HG02623 (cell line): ENCODE data around the gene MED13L.

Source experiments
- ATAC-seq: cut with Tn5 transposase; IDR thresholded peaks from one replicate; pipeline ENCODE4 v1.9.1; 2021; ENCODE audit warnings: moderate library complexity; ENCODE audit not compliant: unreplicated experiment

MED13L gene

DNA sequence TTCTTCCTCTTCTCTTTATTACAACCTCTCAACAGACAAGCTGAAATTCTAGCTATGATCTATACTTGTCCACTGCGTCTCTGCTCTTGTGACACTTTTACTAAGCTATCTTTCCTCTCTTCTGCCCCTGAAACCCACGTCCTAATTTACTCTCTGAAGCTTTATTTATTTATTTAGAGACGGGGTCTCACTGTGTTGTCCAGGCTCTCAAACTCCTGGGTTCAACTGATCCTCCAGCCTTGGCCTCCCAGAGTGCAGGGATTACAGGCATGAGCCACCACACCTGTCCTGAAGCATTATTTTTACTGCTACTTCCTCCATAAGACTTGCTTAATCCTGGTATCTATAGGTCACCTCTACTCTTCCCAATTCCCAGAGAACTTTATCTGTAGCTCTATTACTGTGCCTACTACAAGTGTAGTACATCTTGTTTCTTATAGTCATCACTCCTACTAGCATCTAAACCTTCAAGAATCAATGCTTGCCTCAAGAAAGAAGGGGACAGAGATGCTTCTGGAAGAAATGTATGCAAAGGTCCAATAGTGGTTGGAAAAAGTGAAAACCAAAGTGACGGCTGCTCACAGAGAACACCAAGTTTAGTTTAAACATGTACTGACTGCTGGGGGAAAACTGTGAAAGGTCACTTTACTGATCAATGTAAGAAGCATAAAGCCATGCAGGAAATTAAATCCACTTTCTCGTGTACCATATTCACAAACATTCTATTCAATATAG, 61.3 kb downstream of the MED13L start:
- no peak for ATAC-seq

DNA sequence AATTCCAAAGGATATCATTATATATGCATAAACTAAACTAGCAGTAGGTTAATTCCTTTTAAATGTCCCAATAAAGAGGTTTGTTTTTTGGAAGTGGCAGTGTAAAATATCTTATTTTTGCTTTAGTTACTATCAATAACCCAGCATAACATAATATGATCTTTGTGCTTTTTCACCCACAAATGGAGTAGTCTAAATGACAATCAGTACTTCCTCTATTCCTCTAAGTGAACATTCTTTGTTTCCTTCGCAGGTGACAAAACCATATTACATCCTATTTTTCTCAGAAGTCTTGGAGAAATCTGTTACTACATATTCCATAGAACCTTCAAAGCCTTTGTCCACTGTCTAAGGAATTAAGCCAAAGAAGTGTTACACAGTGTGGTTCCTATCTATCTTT, 62.5 kb downstream of the MED13L start:
- ATAC-seq, result no peak

DNA sequence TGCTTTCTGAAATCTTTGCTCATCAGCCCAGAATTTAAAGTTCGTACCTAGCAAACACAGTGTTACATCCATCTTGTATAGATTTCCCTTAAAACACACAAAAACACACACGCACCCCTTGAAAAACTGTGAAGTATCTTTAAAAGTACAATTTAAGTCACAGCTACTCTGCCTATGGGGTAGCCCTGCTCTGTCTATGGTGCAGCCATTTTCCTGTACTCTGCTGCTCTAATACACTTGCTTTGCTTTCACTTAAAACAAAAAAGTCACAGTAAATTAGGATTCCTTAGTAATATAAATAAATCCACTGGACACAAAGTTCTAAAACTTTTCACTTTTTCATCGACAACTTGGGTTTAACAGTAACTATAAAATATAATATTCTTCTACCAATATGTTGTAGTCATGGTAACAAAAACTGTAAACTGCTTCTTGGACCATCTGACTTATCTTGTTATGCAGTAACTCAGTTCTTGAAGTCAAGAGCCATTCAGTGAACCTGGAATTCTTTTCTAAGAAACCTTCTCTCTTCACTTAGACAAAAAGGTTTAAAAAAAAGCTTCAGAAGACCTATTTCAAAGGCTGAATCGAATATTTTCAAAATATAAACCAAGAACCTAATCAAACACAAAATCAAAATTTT, 63.5 kb downstream of the MED13L start:
- ATAC-seq, result no peak

DNA sequence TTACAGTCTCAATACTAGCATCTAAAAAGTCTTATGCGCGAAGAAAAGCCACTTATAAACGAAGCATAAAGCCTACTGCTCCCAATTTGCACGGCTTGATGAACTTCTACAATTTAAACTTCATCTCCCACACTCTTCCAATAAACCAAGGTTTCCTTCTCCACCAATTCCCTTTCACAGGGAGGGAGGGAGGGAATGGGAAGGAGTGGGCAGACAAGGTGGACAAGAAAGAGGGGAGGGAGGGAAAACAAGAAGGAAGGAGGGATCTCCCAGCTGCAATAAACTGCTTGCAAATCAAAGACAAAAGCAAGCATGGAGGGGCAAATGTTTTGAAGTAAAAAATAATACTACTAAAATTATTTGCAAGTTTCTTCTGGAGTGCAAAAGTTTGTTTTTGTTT, 64.5 kb downstream of the MED13L start:
- ATAC-seq, result no peak

DNA sequence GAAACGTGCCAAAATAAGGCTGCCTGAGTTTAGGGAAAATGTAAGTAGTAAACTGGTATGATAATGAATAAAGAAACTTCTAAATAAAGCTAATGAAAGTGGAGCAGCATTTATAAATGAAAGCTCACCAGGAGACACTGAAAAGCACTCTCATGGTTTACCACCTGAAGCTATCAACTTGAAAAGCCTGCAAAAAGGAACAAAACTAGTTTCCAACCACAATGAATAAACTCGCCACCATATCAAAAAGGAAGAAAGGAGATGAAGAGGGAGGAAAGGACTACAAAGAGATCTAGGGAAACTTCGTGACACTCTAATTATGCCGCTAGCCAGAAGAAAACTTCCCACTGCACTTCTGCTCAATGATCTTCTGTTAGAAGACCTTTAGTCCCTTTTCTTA, 66.7 kb downstream of the MED13L start:
- ATAC-seq, result no peak

DNA sequence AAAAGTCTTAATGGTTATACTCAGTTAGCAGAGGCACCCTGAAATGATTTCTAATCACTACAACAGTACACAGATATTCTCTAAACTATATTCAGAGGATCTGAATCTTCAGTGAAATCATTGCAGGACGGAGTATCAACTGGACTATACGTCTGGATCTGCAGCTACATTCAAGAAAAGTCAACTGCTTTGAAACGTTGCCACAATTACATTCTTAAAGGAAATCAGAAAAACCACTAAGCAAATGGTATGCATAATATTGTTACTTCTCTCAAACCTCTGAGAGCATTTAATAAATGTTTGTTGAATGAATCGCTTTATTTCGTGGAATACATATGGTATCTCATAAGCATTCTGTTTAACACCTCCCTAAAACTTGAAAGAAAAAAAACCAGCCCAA, 67.4 kb downstream of the MED13L start:
- no peak for ATAC-seq

DNA sequence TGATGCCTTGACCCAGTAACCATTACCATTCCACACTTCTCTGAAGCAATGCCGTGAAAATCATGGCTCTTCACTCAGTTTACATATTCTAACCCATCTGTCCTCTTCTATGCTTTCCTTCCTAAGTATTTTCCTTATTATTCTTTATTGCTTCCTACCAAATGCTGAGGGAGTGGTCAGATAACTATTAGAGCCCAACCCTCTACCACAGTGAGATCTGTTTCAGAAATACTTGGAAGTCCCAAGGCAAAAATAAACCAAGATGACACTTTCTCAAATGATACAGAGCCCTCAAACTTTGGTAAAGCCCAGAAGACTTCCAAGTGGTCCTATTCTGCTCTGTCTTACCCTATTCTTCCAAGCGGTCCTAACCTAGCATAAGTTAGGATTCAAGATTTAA, 68.0 kb downstream of the MED13L start:
- no peak for ATAC-seq

DNA sequence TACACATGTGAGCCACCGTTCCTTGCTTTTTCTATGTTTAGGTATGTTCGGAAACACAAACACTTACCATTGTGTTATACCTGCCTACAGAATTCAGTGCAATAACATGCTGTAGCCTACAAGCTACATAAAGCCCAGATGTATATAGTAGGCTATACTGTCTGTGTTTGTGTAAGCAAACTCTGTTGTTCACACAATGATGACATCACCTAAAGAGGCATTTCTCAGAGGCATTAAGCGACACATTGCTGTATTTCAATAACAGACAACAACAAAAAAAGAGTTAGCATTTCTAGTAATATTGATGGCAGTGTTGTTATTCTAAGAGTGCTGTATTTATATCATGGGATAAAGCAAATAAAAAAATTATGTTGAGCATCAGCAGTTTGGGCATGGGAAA, 70.2 kb downstream of the MED13L start:
- ATAC-seq, result no peak

DNA sequence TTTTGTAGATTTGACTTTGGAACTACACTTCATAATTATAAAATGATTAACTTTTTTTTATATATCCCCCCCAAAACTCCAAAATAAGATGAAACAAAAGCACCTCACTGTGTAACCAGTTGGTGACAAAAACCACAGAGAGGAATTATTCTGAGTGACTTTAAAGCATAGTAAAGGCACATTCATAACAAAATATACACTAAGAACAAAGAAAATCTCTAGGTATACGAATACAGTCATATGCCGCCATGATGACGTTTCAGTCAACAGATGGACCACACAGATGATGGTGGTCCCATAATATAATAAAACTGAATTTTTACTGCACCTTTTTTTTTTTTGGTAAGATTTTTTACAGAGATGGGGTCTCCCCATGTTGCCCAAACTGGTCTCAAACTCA, 70.7 kb downstream of the MED13L start:
- no peak for ATAC-seq

DNA sequence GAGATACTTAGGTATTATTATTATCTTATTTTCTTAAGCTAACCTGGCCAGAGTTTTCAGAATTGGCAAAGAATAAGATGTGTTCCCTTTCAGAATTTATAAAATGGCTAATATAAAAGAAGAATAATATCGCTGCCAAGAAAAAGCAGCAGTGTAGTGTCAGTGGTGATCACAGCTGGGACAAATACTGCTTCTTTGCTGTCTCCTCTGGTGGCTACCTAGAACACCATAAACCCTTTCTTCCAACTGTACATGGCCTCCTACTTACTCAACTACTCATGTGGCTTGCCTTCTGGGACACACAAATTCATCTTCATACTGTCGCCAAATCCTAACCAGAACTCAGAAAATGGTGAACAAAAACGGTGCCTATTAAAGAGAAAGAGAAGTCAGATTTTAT, 72.7 kb downstream of the MED13L start:
- no peak for ATAC-seq

DNA sequence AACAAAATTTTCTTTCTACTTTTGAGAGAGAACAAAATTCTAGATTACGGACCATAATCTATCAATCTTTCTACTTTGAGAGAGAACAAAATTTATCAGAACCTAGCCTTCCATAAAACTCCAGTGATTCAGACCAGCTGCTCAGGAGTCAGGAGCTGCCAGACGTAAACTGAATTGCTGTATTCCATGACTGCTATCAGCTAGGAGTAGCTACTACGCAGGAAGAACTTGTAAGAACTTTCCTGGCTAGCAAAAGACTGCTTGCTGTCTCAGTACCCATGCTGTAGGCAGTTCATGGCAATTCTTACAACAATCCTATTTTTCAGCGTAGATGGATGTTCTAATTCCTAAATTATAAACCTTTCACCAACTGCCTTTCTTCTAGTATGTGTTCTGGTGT, 73.3 kb downstream of the MED13L start:
- ATAC-seq, result no peak

DNA sequence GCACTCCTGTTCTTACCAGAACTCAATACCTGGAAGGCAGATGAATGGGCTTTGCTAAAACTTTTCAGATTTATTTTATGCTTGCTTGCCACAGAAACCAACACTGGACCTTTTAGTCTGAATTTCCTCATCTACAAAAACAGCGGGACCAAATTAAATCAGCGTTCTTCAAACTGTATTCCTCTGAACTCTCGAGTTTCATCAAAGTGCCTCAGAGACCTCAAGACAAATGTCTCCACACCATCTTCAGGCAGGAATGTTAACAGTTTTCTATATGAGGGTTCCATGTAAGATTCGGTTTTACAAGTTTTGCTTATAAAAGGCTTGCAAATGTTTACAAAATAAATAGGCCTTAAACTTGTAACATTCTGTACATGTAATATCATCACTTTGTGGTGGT, 74.6 kb downstream of the MED13L start:
- ATAC-seq, result no peak

DNA sequence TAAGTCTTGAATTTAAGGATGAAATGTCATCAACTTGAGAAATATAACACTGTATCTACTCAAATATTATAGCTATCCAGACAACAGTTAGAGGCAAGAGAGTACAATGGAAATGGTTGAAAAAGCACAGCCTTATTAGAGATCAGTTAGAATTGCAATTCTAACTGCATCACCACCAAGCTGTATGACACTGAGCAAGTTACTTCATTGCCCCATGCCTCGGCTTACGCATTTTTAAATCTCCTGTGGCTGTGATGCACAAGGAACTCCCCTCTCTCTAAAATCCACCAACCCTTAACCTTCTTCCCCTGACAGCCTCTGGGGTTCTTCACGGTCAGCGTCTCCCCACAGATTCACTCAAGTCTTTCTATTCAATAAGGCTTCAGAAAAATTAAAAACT, 75.1 kb downstream of the MED13L start:
- no peak for ATAC-seq

DNA sequence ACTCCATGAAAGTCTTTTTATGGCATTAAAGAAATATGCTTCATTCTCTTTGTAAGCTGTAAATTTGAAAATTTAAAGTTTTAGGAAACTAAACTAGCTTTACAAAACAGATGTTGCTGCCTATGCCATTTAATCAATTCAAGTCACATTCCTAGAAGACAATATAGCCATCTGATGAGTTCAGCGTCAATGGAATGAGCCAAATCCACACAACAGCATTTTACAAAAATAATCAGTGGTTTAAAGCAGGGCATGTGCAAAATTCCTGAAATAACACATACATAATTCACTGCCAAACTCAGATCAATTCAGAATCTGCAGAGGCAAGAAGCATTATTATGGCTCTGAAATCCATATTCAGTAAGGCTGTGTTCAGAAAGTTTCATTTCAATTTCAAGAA, 75.6 kb downstream of the MED13L start:
- ATAC-seq, result no peak

DNA sequence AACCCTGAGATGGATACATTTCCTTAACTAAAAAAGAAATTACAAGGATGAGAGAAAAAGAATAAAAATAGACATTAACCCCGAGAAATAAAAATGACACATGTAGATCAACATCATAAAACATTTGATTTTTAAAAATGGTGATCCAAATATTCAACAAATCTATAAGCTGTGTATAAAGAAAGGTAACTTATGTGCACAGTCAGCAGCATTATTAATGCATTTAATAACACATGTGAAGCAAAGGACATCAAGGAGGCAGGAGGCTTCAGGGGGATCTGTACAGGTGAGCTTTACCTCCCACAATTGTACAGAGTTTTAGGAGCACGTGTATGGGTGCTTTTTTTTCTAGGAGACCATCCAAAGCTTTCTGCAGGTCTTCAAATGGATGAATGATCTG, 76.1 kb downstream of the MED13L start:
- ATAC-seq, result no peak

DNA sequence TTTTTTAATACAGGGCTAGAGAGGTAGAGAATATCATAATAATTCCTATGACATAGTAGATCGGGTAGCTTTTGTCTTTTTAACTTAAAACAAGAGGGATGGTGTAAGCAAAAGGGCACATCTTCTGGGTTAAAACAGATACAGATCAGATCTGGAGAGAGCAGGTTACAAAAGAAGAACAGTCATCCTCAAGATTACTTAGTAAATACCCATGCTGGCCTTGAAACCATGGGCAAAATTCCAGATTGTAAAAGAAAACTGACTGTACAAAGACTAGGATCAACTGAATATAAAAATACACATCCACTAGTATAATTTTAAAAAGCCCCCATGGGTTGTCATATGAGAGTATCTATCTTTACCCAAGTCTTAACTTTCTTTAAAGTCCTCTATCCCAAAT, 76.7 kb downstream of the MED13L start:
- no peak for ATAC-seq

DNA sequence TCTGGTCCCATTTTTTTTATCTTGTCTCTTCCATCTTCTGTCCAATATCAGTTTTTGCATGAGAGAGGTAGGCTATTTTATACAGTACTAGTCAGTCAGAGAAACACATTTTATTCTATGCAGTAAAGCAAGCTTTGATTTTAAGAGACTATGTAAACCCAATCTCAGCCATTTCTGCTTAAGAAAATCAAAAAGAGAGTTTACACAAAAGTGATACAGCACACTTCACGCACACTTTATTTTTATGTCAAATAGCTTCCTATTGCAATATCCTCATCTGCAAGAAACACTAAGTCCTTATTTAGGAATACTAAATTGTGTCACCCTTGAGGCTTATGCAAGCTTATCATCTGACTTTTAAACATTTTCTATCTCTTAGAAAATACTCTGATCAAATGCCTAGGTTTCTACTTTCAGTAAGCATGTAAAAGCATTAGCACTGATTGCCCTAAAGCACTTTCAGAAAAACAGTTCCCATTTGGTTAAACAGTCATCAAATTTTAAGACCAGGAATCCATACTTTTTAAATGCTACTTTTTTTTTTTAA, 78.3 kb downstream of the MED13L start:
- no peak for ATAC-seq

DNA sequence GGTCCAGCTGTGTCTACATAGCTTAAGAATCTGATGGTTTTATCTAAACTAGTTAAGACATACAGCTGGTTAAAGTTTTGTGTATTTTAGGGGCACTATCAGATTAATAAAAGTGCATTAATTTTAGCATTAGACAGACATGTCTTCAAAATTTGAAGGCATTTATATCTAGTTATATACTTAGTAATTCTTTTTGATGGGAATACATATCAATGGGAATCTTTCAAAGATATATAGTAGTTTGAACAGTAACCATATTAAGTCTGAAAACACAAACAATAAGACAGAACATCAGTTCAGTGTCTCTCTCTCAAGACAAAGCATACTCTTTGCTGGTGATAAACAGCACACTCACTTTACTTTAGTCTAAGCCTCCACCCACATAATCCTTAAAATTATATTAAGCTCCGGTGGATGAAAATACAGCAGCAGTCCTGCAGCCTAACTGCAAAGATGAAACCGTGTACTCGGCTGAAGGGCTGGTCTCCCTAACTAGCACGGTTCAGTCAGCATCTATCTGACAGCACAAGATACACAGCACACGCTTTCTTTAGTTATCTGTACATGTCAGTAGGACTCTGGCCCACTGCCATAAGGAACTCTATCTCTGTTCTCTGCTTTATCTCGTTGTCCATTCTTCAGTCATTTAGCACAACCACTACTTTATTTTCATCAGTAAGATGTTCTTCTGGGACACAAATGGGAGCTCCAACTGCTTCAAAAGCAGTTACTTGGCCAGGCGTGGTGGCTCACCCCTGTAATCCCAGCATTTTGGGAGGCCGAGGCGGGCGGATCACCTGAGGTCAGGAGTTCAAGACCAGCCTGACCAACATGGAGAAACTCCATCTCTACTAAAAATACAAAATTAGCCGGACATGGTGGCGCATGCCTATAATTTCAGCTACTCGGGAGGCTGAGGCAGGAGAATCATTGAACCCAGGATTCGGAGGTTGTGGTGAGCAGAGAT, 80.5 kb downstream of the MED13L start:
- no peak for ATAC-seq

DNA sequence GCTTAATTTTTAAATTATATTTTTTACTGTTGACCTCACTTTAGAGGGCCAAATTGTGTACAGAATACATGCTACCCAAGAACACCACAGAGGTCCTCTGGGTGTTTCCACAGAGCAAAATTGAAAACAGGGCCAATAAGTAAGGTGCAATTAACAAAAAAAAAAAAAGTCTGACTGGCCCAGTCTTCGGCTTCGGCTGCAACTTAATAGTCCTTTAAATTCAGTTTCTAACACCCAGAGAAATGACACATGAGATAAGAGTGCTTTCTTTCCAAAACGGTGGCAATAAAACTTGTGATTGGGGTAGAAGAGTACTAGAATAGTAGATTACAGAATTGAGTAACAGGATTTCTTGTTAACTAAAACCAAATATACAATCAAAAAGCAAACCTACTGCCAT, 81.3 kb downstream of the MED13L start:
- ATAC-seq, result no peak

DNA sequence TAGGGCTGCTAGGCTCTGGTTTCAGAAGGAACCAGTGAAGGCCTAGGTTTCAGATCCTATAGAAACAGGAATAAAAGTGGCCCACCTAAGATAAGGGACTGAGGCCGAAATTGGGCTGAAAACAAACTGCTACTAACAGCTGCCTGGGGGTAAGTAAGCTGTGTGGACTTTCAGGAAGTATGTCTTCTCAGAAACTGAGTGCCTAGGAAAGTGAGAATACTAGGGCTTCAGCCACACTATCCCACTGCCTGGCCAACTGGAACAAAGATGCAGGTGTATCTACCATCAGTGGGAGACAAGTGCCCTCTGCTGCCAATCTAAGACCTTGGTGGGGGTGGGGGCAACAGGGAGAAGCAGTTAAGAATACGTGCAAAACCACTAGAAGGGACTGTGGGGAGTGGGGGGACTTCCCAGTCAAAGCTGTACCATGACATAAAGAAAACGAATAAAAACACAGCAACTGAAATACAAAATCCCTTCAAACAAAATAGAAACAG, 82.5 kb downstream of the MED13L start:
- ATAC-seq, result peak; percentile 86

DNA sequence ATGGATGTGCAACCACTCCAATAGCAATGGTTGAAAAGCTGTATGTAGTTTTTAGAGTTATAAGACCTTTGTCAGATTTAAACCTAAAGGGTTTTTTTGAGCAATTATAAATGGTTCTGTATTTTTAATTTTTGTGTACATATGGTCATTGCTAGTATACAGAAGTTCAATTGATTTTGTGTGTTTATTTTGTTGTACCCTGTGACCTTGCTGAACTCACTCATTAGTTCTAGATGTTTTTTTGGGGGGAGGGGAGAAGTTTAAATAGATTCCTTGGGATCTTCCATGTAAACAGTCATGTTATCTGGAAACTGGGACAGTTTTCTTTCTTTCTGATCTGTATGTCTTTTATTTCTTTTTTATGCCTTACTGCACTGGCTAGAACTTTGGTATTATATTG, 87.8 kb downstream of the MED13L start:
- no peak for ATAC-seq
